CD4-positive, alpha-beta memory T cell (primary cell): ENCODE results near the gene NPY5R. TPM values are rescaled to one million over a fixed set of nuclear protein-coding genes. Genes with fewer than 3 reads are reported as not detected.

Source experiments
- CTCF ChIA-PET: fragments of 350-600 bp; sonication (Branson Sonifier 250); formaldehyde crosslinking; loops from one replicate; lab custom pipeline; 2021; ENCODE audit warnings: inconsistent platforms; ENCODE audit not compliant: partially characterized antibody; lab: Charles Lee
- POLR2A ChIA-PET: fragments of 350-600 bp; sonication (Branson Sonifier 250); formaldehyde crosslinking; loops from one replicate; lab custom pipeline; 2021; ENCODE audit not compliant: partially characterized antibody; lab: Charles Lee
- DNase-seq, 5 donors: peaks; one replicate each; pipeline versions ENCODE4 v3.0.0 to v3.0.0-alpha.2; 2020 to 2022; ENCODE audit warnings: mixed read lengths in 1 of 5
- H3K27ac ChIP-seq: one replicate; pipeline ENCODE4 v1.7.0; 2013; ENCODE audit warnings: low read depth, low read length
- H3K27me3 ChIP-seq: 2 replicates; pipeline ENCODE4 v1.7.0; 2013; ENCODE audit warnings: mild to moderate bottlenecking, low read length, moderate library complexity; ENCODE audit not compliant: insufficient read depth
- H3K36me3 ChIP-seq: 2 replicates; pipeline ENCODE4 v1.7.0; 2013; ENCODE audit warnings: mild to moderate bottlenecking, low read length, moderate library complexity; ENCODE audit not compliant: insufficient read depth
- H3K4me1 ChIP-seq: 2 replicates; pipeline ENCODE4 v1.7.0; 2013; ENCODE audit warnings: mild to moderate bottlenecking, low read length, moderate library complexity; ENCODE audit not compliant: insufficient read depth
- H3K4me3 ChIP-seq, 2 donors: one replicate each; pipeline ENCODE4 v1.7.0; 2013; ENCODE audit warnings: low read length in 2 of 2, mild to moderate bottlenecking in 1 of 2
- H3K9me3 ChIP-seq, 2 donors: one replicate each; pipeline ENCODE4 v1.7.0; 2013; ENCODE audit warnings: low read length in 2 of 2, control low read depth in 1 of 2; ENCODE audit not compliant: control insufficient read depth in 1 of 2
- H3K27ac Mint-ChIP-seq, 7 donors: one replicate each; pipeline ENCODE4 v1.8.0; 2020 to 2021; ENCODE audit warnings: mixed read lengths in 7 of 7, mild to moderate bottlenecking in 6 of 7, inconsistent platforms in 3 of 7, moderate library complexity in 3 of 7
- H3K27me3 Mint-ChIP-seq, 2 donors: one replicate each; pipeline ENCODE4 v1.8.0; 2020 to 2021; ENCODE audit warnings: mixed read lengths in 2 of 2
- H3K36me3 Mint-ChIP-seq, 2 donors: one replicate each; pipeline ENCODE4 v1.8.0; 2020 to 2021; ENCODE audit warnings: mixed read lengths in 2 of 2, inconsistent platforms in 1 of 2, mild to moderate bottlenecking in 1 of 2
- H3K4me1 Mint-ChIP-seq, 4 donors: one replicate each; pipeline ENCODE4 v1.8.0; 2020 to 2021; ENCODE audit warnings: mixed read lengths in 4 of 4, mild to moderate bottlenecking in 1 of 4
- H3K4me3 Mint-ChIP-seq, 8 donors: one replicate each; pipeline ENCODE4 v1.8.0; 2020 to 2021; ENCODE audit warnings: mixed read lengths in 8 of 8, mild to moderate bottlenecking in 7 of 8, moderate library complexity in 6 of 8, inconsistent platforms in 3 of 8
- H3K9me3 Mint-ChIP-seq, 8 donors: one replicate each; pipeline ENCODE4 v1.8.0; 2020 to 2021; ENCODE audit warnings: mixed read lengths in 8 of 8, mild to moderate bottlenecking in 5 of 8, inconsistent platforms in 3 of 8, moderate library complexity in 1 of 8
- intact Hi-C: fragments of 100-400 bp; cut with micrococcal nuclease; formaldehyde crosslinking; loops from one replicate; pipeline ENCODE4 v1.15.1; 2023
- polyA plus RNA-seq, 2 donors: library from polyadenylated mRNA; unstranded; fragments of 300-500 nt; fragmentation: Illumina TruSeq; gene quantifications; one replicate each; pipeline ENCODE4 v1.2.3, GENCODE V29; 2021
- total RNA-seq, 2 experiments: library from RNA; stranded (reverse); gene quantifications; one replicate each; pipeline ENCODE4 v1.2.3, GENCODE V29; 2021

NPY5R gene
- not detected for total RNA-seq
- polyA plus RNA-seq, result not detected

GRCh38 chr4:163343604-163344146 lies at the start of gene NPY5R:
Gene NPY5R (plus strand): TSS chr4:163343892. CDS start chr4:163350274, 6,382 bp downstream.
- Histone ChIP-seq H3K36me3 (no peaks in the 10 kb centered on the region), H3K27ac (no peak within 1 kb of the TSS), H3K27me3 (peaks cover 6% of the 10 kb centered on the region), H3K9me3 (no peaks in the 10 kb centered on the region), H3K4me3 (no peak within 1 kb of the TSS), H3K4me1 (no peaks in the 10 kb centered on the region)
- H3K36me3 Mint-ChIP-seq, result no peaks in the 10 kb centered on the region
- POLR2A ChIA-PET, result no interaction called here
- H3K27me3 Mint-ChIP-seq, result peaks cover 21 to 24% of the 10 kb centered on the region in 2 donors
- DNase-seq, result no peak
- intact Hi-C loops, result no loop called here
- H3K4me1 Mint-ChIP-seq, result peaks cover 0 to 4% (median 0%) of the 10 kb centered on the region in 4 donors
- H3K27ac Mint-ChIP-seq, result peak within 1 kb of the TSS in 1 of 7 donors; percentile 39
- CTCF ChIA-PET, result no interaction called here
- H3K4me3 Mint-ChIP-seq, result peak within 1 kb of the TSS in 1 of 8 donors; percentile 32
- H3K9me3 Mint-ChIP-seq, result peaks cover 0 to 3% (median 0%) of the 10 kb centered on the region in 8 donors

- ChIA-PET POLR2A (no interaction called here), CTCF (no interaction called here)
- Histone ChIP-seq H3K4me3 (no peak overlapping the region), H3K27me3 (no peaks in the 10 kb centered on the region), H3K27ac (no peak overlapping the region), H3K36me3 (no peaks in the 10 kb centered on the region), H3K4me1 (no peaks in the 10 kb centered on the region), H3K9me3 (peaks cover 0 to 3% of the 10 kb centered on the region in 2 donors)
- no peaks in the 10 kb centered on the region for H3K4me1 Mint-ChIP-seq
- intact Hi-C loops, result no loop called here
- H3K27ac Mint-ChIP-seq, result no peak overlapping the region
- H3K9me3 Mint-ChIP-seq, result peaks cover 0 to 2% (median 0%) of the 10 kb centered on the region in 8 donors
- H3K27me3 Mint-ChIP-seq, result peaks cover 0 to 4% of the 10 kb centered on the region in 2 donors
- H3K36me3 Mint-ChIP-seq, result no peaks in the 10 kb centered on the region
- DNase-seq, result no peak
- H3K4me3 Mint-ChIP-seq, result no peak overlapping the region
Measured at GRCh38 chr4:163295138-163295537, 48.6 kb upstream of the NPY5R start.

GRCh38 chr4:163300445-163300844 lies 43.2 kb upstream of the NPY5R start:
- H3K36me3 ChIP-seq, result no peaks in the 10 kb centered on the region
- POLR2A ChIA-PET, result no interaction called here
- peaks cover 0 to 3% of the 10 kb centered on the region in 2 donors for H3K9me3 ChIP-seq
- no peak overlapping the region for H3K27ac ChIP-seq
- H3K4me3 ChIP-seq, result no peak overlapping the region
- no peaks in the 10 kb centered on the region for H3K27me3 Mint-ChIP-seq
- H3K4me3 Mint-ChIP-seq, result no peak overlapping the region
- H3K36me3 Mint-ChIP-seq, result no peaks in the 10 kb centered on the region
- H3K27me3 ChIP-seq, result no peaks in the 10 kb centered on the region
- no peak for DNase-seq
- no peak overlapping the region for H3K27ac Mint-ChIP-seq
- CTCF ChIA-PET, result no interaction called here
- no peaks in the 10 kb centered on the region for H3K4me1 Mint-ChIP-seq
- H3K9me3 Mint-ChIP-seq, result no peaks in the 10 kb centered on the region
- intact Hi-C loops, result no loop called here
- no peaks in the 10 kb centered on the region for H3K4me1 ChIP-seq

GRCh38 chr4:163303069-163303468 lies 40.6 kb upstream of the NPY5R start:
- H3K27ac Mint-ChIP-seq, result no peak overlapping the region
- no peak for DNase-seq
- CTCF ChIA-PET, result no interaction called here
- Histone ChIP-seq H3K27ac (no peak overlapping the region), H3K36me3 (no peaks in the 10 kb centered on the region), H3K9me3 (no peaks in the 10 kb centered on the region), H3K4me3 (no peak overlapping the region), H3K27me3 (no peaks in the 10 kb centered on the region), H3K4me1 (no peaks in the 10 kb centered on the region)
- intact Hi-C loops, result no loop called here
- H3K36me3 Mint-ChIP-seq, result no peaks in the 10 kb centered on the region
- H3K9me3 Mint-ChIP-seq, result no peaks in the 10 kb centered on the region
- H3K4me3 Mint-ChIP-seq, result no peak overlapping the region
- POLR2A ChIA-PET, result no interaction called here
- no peaks in the 10 kb centered on the region for H3K27me3 Mint-ChIP-seq
- no peaks in the 10 kb centered on the region for H3K4me1 Mint-ChIP-seq

- no peaks in the 10 kb centered on the region for H3K4me1 ChIP-seq
- H3K9me3 ChIP-seq, result no peaks in the 10 kb centered on the region
- Mint-ChIP-seq H3K9me3 (peaks cover 0 to 6% (median 2%) of the 10 kb centered on the region in 8 donors), H3K36me3 (no peaks in the 10 kb centered on the region), H3K4me1 (no peaks in the 10 kb centered on the region), H3K4me3 (no peak overlapping the region), H3K27me3 (peaks cover 0 to 3% of the 10 kb centered on the region in 2 donors), H3K27ac (no peak overlapping the region)
- H3K27ac ChIP-seq, result no peak overlapping the region
- no peaks in the 10 kb centered on the region for H3K27me3 ChIP-seq
- POLR2A ChIA-PET, result no interaction called here
- H3K36me3 ChIP-seq, result no peaks in the 10 kb centered on the region
- CTCF ChIA-PET, result no interaction called here
- no peak for DNase-seq
- no peak overlapping the region for H3K4me3 ChIP-seq
- intact Hi-C loops, result no loop called here
Measured at GRCh38 chr4:163309466-163309865, 34.2 kb upstream of the NPY5R start.

- H3K27me3 Mint-ChIP-seq, result peaks cover 0 to 9% of the 10 kb centered on the region in 2 donors
- Histone ChIP-seq H3K4me1 (no peaks in the 10 kb centered on the region), H3K27ac (no peak overlapping the region), H3K9me3 (peaks cover 0 to 4% of the 10 kb centered on the region in 2 donors), H3K4me3 (no peak overlapping the region), H3K27me3 (no peaks in the 10 kb centered on the region), H3K36me3 (no peaks in the 10 kb centered on the region)
- intact Hi-C loops, result no loop called here
- H3K27ac Mint-ChIP-seq, result no peak overlapping the region
- DNase-seq, result no peak
- ChIA-PET POLR2A (no interaction called here), CTCF (no interaction called here)
- H3K9me3 Mint-ChIP-seq, result peaks cover 0 to 45% (median 25%) of the 10 kb centered on the region in 8 donors
- H3K36me3 Mint-ChIP-seq, result no peaks in the 10 kb centered on the region
- no peaks in the 10 kb centered on the region for H3K4me1 Mint-ChIP-seq
- no peak overlapping the region for H3K4me3 Mint-ChIP-seq
Measured at GRCh38 chr4:163317110-163317509, 26.6 kb upstream of the NPY5R start.

GRCh38 chr4:163330916-163331628 lies 12.6 kb upstream of the NPY5R start:
- Mint-ChIP-seq H3K4me1 (peaks cover 5 to 19% (median 15%) of the 10 kb centered on the region in 4 donors), H3K27me3 (peaks cover 31% of the 10 kb centered on the region in 2 donors), H3K9me3 (peaks cover 0 to 4% (median 0%) of the 10 kb centered on the region in 8 donors), H3K4me3 (peak overlapping the region in 3 of 8 donors; percentile 23 to 74 (median 30)), H3K36me3 (peaks cover 0 to 4% of the 10 kb centered on the region in 2 donors), H3K27ac (no peak overlapping the region)
- Histone ChIP-seq H3K4me3 (no peak overlapping the region), H3K36me3 (no peaks in the 10 kb centered on the region), H3K27me3 (peaks cover 4% of the 10 kb centered on the region), H3K9me3 (no peaks in the 10 kb centered on the region), H3K4me1 (peaks cover 7% of the 10 kb centered on the region), H3K27ac (no peak overlapping the region)
- intact Hi-C loops, result no loop called here
- POLR2A ChIA-PET, result no interaction called here
- CTCF ChIA-PET, result no interaction called here
- DNase-seq, result no peak
